Calu3 (cell line): ENCODE data around the gene MCOLN2. TPM values are rescaled to one million over a fixed set of nuclear protein-coding genes. Genes with fewer than 3 reads are reported as not detected.
"Not testable (repeated sequence)": the region's sequence is repeated elsewhere in the genome, so short reads cannot be mapped to it uniquely, and the experiment has no call there.

Experiments used
- BruUV-seq: library from RNA; stranded (reverse); fragments of 400-500 nt; replicated peaks from 2 replicates; lab custom pipeline; 2021; lab: Mats Ljungman, UMichigan
- CTCF ChIA-PET: fragments of 300-600 bp; sonication (Branson Sonifier 250); formaldehyde crosslinking; loops from one replicate; lab custom pipeline; 2022; ENCODE audit warnings: antibody characterized with exemption; lab: Charles Lee
- DNase-seq: peaks from one replicate; pipeline ENCODE4 v3.0.0; 2022
- H3K27ac Mint-ChIP-seq: one replicate; pipeline ENCODE4 v1.8.0; 2022; ENCODE audit warnings: mixed read lengths; ENCODE audit not compliant: unreplicated experiment
- H3K27me3 Mint-ChIP-seq: one replicate; pipeline ENCODE4 v1.8.0; 2022; ENCODE audit warnings: mixed read lengths; ENCODE audit not compliant: unreplicated experiment
- H3K36me3 Mint-ChIP-seq: one replicate; pipeline ENCODE4 v1.8.0; 2022; ENCODE audit warnings: mild to moderate bottlenecking, moderate library complexity, mixed read lengths; ENCODE audit not compliant: insufficient read depth, unreplicated experiment
- H3K4me1 Mint-ChIP-seq: one replicate; pipeline ENCODE4 v1.8.0; 2022; ENCODE audit warnings: mild to moderate bottlenecking, low read depth, mixed read lengths; ENCODE audit not compliant: unreplicated experiment
- H3K4me3 Mint-ChIP-seq: one replicate; pipeline ENCODE4 v1.8.0; 2022; ENCODE audit warnings: mild to moderate bottlenecking, low read depth, moderate library complexity, mixed read lengths; ENCODE audit not compliant: unreplicated experiment
- H3K9me3 Mint-ChIP-seq: one replicate; pipeline ENCODE4 v1.8.0; 2022; ENCODE audit warnings: low read depth, mixed read lengths; ENCODE audit not compliant: unreplicated experiment
- intact Hi-C: fragments of 100-400 bp; cut with micrococcal nuclease; formaldehyde crosslinking; loops from one replicate; pipeline ENCODE4 v1.10.0; 2022; ENCODE audit not compliant: unreplicated experiment
- total RNA-seq: library from RNA; stranded (reverse); gene quantifications from 2 replicates; pipeline ENCODE4 v1.2.3, GENCODE V29; 2022
- TF ChIP-seq, protein P1 (sequence below): fragments of 200-600 bp; IDR thresholded peaks from one replicate; pipeline ENCODE4 v1.8.0; 2022; ENCODE audit warnings: antibody characterized with exemption; ENCODE audit not compliant: unreplicated experiment

The MCOLN2 gene
- total RNA-seq, 1 experiment from 2014 or later, result 12.2 TPM

GRCh38 chr1:84907095-84907827 lies 89.7 kb downstream of the MCOLN2 start:
- Mint-ChIP-seq H3K36me3 (no peaks in the 10 kb centered on the region), H3K4me1 (peaks cover 9% of the 10 kb centered on the region), H3K4me3 (no peak overlapping the region), H3K9me3 (peaks cover under 1% of the 10 kb centered on the region), H3K27ac (no peak overlapping the region), H3K27me3 (no peaks in the 10 kb centered on the region)
- BruUV-seq, result no TSS peak
- intact Hi-C loops, result no loop called here
- TF ChIP-seq, protein P1, sequence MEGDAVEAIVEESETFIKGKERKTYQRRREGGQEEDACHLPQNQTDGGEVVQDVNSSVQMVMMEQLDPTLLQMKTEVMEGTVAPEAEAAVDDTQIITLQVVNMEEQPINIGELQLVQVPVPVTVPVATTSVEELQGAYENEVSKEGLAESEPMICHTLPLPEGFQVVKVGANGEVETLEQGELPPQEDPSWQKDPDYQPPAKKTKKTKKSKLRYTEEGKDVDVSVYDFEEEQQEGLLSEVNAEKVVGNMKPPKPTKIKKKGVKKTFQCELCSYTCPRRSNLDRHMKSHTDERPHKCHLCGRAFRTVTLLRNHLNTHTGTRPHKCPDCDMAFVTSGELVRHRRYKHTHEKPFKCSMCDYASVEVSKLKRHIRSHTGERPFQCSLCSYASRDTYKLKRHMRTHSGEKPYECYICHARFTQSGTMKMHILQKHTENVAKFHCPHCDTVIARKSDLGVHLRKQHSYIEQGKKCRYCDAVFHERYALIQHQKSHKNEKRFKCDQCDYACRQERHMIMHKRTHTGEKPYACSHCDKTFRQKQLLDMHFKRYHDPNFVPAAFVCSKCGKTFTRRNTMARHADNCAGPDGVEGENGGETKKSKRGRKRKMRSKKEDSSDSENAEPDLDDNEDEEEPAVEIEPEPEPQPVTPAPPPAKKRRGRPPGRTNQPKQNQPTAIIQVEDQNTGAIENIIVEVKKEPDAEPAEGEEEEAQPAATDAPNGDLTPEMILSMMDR, result no peak
- DNase-seq, result no peak
- CTCF ChIA-PET, result no interaction called here

- CTCF ChIA-PET, intact Hi-C loops, BruUV-seq: not testable (repeated sequence)
Measured at GRCh38 chr1:84902727-84903126, 94.2 kb downstream of the MCOLN2 start.

DNA sequence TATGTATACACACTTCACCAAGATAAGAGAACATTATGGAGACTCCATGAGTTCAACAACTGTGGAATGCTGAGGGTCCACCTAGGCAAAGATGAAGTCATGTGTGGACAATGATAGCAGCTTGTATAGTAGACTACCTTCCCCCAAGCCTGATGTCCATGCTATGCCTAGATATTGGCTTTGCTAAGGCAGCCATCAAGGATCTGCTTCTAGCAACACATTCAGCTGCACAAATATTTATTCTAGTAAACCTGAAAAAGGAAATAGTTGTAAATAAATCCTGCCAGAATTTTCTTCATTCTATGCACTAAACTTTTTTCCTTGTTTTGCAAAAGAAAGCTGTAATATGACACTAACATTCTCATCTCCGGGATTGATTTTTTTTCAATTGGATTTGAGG lies 96.9 kb downstream of the MCOLN2 start:
- H3K4me1 Mint-ChIP-seq, result no peaks in the 10 kb centered on the region
- H3K4me3 Mint-ChIP-seq, result no peak overlapping the region
- CTCF ChIA-PET, result no interaction called here
- no peak for DNase-seq
- BruUV-seq, result no TSS peak
- intact Hi-C loops, result no loop called here
- H3K36me3 Mint-ChIP-seq, result no peaks in the 10 kb centered on the region
- H3K27me3 Mint-ChIP-seq, result no peaks in the 10 kb centered on the region
- peaks cover 3% of the 10 kb centered on the region for H3K9me3 Mint-ChIP-seq
- TF ChIP-seq, protein P1, result no peak
- H3K27ac Mint-ChIP-seq, result no peak overlapping the region

More at GRCh38 chr1:84902727-84903126, 94.2 kb downstream of the MCOLN2 start:
- H3K27ac Mint-ChIP-seq, DNase-seq, H3K9me3 Mint-ChIP-seq, H3K36me3 Mint-ChIP-seq, H3K4me1 Mint-ChIP-seq, H3K4me3 Mint-ChIP-seq, H3K27me3 Mint-ChIP-seq: not testable (repeated sequence)

- peaks cover 14% of the 10 kb centered on the region for H3K4me1 Mint-ChIP-seq
- H3K9me3 Mint-ChIP-seq, result no peaks in the 10 kb centered on the region
- BruUV-seq, result no TSS peak
- no peak overlapping the region for H3K4me3 Mint-ChIP-seq
- TF ChIP-seq, protein P1, result no peak
- peaks cover 19% of the 10 kb centered on the region for H3K36me3 Mint-ChIP-seq
- intact Hi-C loops, result no loop called here
- no peak overlapping the region for H3K27ac Mint-ChIP-seq
- no peaks in the 10 kb centered on the region for H3K27me3 Mint-ChIP-seq
- CTCF ChIA-PET, result interaction anchor here (0.6 to 1.1 kb wide), 2 partner anchors 45 to 125 kb away, joined by 3 to 6 read pairs; no protein-coding TSS in a partner anchor
- no peak for DNase-seq
Measured at GRCh38 chr1:84896279-84896678, 100.6 kb downstream of the MCOLN2 start.
